Spleen (tissue), 11 donors: ENCODE measurements around the gene RBMS3. TPM values are rescaled to one million over a fixed set of nuclear protein-coding genes. Genes with fewer than 3 reads are reported as not detected.

ENCODE experiments used
- DNase-seq: peaks from one replicate; pipeline ENCODE4 v3.0.0-alpha.2; 2020
- H3K27ac ChIP-seq, 8 donors: fragments of 200-600 bp; sonication (generic) in 7 of 8; 1 replicate in 4 of 8; 2 replicates in 4 of 8; pipeline versions ENCODE4 v1.5.0 to v1.8.0; 2016 to 2021; ENCODE audit warnings: inconsistent platforms in 4 of 8, mild to moderate bottlenecking in 4 of 8, moderate library complexity in 1 of 8
- H3K27me3 ChIP-seq, 7 donors: fragments of 200-600 bp; sonication (generic) in 6 of 7; replicated peaks in 1 of 7; 1 replicate in 4 of 7; 2 replicates in 3 of 7; pipeline versions ENCODE4 v1.5.0 to v1.8.0; 2016 to 2021; ENCODE audit warnings: inconsistent platforms in 3 of 7, mild to moderate bottlenecking in 1 of 7
- H3K36me3 ChIP-seq, 6 donors: fragments of 200-600 bp; sonication (generic) in 5 of 6; 1 replicate in 4 of 6; 2 replicates in 2 of 6; pipeline versions ENCODE4 v1.5.0 to v1.8.0; 2016 to 2021; ENCODE audit warnings: inconsistent platforms in 2 of 6
- H3K4me1 ChIP-seq, 6 donors: fragments of 200-600 bp; sonication (generic) in 5 of 6; 1 replicate in 3 of 6; 2 replicates in 3 of 6; pipeline versions ENCODE4 v1.5.0 to v1.8.0; 2016 to 2021; ENCODE audit warnings: inconsistent platforms in 3 of 6
- H3K4me3 ChIP-seq, 8 donors: fragments of 200-600 bp; sonication (generic) in 7 of 8; 1 replicate in 4 of 8; 2 replicates in 4 of 8; pipeline versions ENCODE4 v1.5.0 to v1.8.0; 2016 to 2021; ENCODE audit warnings: inconsistent platforms in 4 of 8, mild to moderate bottlenecking in 4 of 8, moderate library complexity in 2 of 8
- H3K9me3 ChIP-seq, 8 donors: fragments of 200-600 bp; sonication (generic) in 7 of 8; 1 replicate in 4 of 8; 2 replicates in 4 of 8; pipeline versions ENCODE4 v1.5.0 to v1.8.0; 2016 to 2021; ENCODE audit warnings: inconsistent platforms in 4 of 8
- POLR2A ChIP-seq, 3 donors: fragments of 450-650 bp; IDR thresholded peaks; one replicate each; pipeline ENCODE4 v1.5.1; 2017; ENCODE audit warnings: antibody characterized with exemption in 3 of 3, mild to moderate bottlenecking in 1 of 3
- POLR2AphosphoS5 ChIP-seq, 3 donors: sonication (generic); formaldehyde crosslinking; IDR thresholded peaks; one replicate each; pipeline ENCODE4 v1.5.1; 2017; ENCODE audit warnings: antibody characterized with exemption in 3 of 3
- WGBS, 5 donors: extraction: QIAGEN DNeasy Blood & Tissue Kit in 3 of 5; methylation state at CpG; one replicate each; pipeline versions ENCODE4 v1.1.5 to v1.1.7; 2013 to 2018; 5-methylcytosine and 5-hydroxymethylcytosine counted together
- intact Hi-C: fragments of 100-400 bp; cut with DNase I; formaldehyde crosslinking; loops from one replicate; pipeline ENCODE4 v1.15.0; 2023; ENCODE audit warnings: low total_unique reads
- polyA plus RNA-seq, 3 donors: library from polyadenylated mRNA; stranded (reverse); fragments of 200-250 nt; gene quantifications; one replicate each; pipeline ENCODE4 v1.2.1, GENCODE V29; 2013
- total RNA-seq, 7 donors: library from RNA; depleted of rRNA in 3 of 7; stranded (reverse); fragments of >200 nt in 3 of 7; fragmentation: NEBNext Ultra II Directional in 4 of 7; extraction: Animal tissue kit (Norgen Biotek cat#: 25700) in 4 of 7; gene quantifications; one replicate each; pipeline versions ENCODE4 v1.1.0 to v1.2.1, GENCODE V29; 2016 to 2021
- TF ChIP-seq, protein P1 (sequence below), 11 experiments: fragments of 200-600 bp in 7 of 11; fragments of 450-650 bp in 4 of 11; sonication (generic) in 4 of 11; IDR thresholded peaks in 8 of 11; conservative IDR thresholded peaks in 3 of 11; 1 replicate in 7 of 11; 2 replicates in 4 of 11; pipeline versions ENCODE4 v1.4.0 to v1.8.0; 2016 to 2021; ENCODE audit warnings: antibody characterized with exemption in 11 of 11, inconsistent platforms in 4 of 11, mild to moderate bottlenecking in 1 of 11
- donor health status: healthy with polysubstance abuse.
- donor health status: DM: no; HTN: no; CAD: no; lungs with moderate emphysema.
- donor health status: DM: no; HTN: no; CAD: no.
- donor health status: Bipolar disorder and iron deficiency.
- donor health status: healthy.
- donor health status: DM: no; HTN: no; CAD: no.
- donor health status: DM: yes; HTN: yes; CAD: no.

Gene RBMS3
- total and polyA plus RNA-seq, 10 donors = 2.6 to 81.9 (median 52.5) TPM

DNA sequence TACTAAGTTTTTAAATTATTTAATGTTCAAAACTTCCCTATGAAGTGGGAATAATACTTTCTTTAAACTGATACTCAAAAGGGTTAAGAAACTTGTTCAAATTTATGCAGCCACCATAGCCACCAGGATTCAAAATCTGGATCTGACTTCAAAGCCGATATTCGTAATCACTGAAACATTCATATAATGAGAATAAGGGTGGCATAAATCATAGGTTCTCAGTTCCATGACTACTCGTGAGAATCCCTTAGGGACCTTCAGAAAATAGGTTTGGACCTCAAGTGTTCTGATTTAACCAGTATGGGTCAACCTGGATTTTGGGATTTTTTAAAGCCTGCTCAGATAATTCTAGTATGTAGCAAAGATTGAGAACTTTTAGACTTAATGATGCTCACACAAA is 160.6 kb downstream of the RBMS3 start:
- H3K27ac ChIP-seq = no peak overlapping the region
- 86 to 96% (median 90%) methylated on average over 3 of the region's 3 CpGs for WGBS, 5 donors

GRCh38 chr3:29447946-29448627 is 167.2 kb downstream of the RBMS3 start:
- Histone ChIP-seq H3K4me3 (no peak overlapping the region), H3K36me3 (no peaks in the 10 kb centered on the region), H3K9me3 (peaks cover 0 to 6% (median 2%) of the 10 kb centered on the region in 8 donors), H3K27me3 (no peaks in the 10 kb centered on the region), H3K4me1 (peaks cover 0 to 5% (median 0%) of the 10 kb centered on the region in 6 donors), H3K27ac (no peak overlapping the region)
- intact Hi-C loops = no loop called here
- DNase-seq = no peak
- 86 to 93% (median 89%) methylated on average over 9 of the region's 9 CpGs for WGBS, 5 donors
- TF ChIP-seq POLR2A (IDR thresholded peaks at IDR 0.05) (no peak), POLR2AphosphoS5 (IDR thresholded peaks at IDR 0.05) (no peak)
- TF ChIP-seq, protein P1, sequence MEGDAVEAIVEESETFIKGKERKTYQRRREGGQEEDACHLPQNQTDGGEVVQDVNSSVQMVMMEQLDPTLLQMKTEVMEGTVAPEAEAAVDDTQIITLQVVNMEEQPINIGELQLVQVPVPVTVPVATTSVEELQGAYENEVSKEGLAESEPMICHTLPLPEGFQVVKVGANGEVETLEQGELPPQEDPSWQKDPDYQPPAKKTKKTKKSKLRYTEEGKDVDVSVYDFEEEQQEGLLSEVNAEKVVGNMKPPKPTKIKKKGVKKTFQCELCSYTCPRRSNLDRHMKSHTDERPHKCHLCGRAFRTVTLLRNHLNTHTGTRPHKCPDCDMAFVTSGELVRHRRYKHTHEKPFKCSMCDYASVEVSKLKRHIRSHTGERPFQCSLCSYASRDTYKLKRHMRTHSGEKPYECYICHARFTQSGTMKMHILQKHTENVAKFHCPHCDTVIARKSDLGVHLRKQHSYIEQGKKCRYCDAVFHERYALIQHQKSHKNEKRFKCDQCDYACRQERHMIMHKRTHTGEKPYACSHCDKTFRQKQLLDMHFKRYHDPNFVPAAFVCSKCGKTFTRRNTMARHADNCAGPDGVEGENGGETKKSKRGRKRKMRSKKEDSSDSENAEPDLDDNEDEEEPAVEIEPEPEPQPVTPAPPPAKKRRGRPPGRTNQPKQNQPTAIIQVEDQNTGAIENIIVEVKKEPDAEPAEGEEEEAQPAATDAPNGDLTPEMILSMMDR (IDR thresholded peaks at IDR 0.05 in 8 of 11, conservative IDR thresholded peaks at IDR 0.05 in 3 of 11) = no peak

More for the DNA sequence above, 160.6 kb downstream of the RBMS3 start:
- peaks cover 0 to 6% (median 0%) of the 10 kb centered on the region in 6 donors for H3K4me1 ChIP-seq
- H3K36me3 ChIP-seq = no peaks in the 10 kb centered on the region
- TF ChIP-seq POLR2AphosphoS5 (IDR thresholded peaks at IDR 0.05) (no peak), POLR2A (IDR thresholded peaks at IDR 0.05) (no peak)
- TF ChIP-seq, protein P1 (IDR thresholded peaks at IDR 0.05 in 8 of 11, conservative IDR thresholded peaks at IDR 0.05 in 3 of 11) = no peak
- no peak overlapping the region for H3K4me3 ChIP-seq
- intact Hi-C loops = no loop called here
- H3K27me3 ChIP-seq = no peaks in the 10 kb centered on the region
- DNase-seq = no peak
- peaks cover 0 to 6% (median 2%) of the 10 kb centered on the region in 8 donors for H3K9me3 ChIP-seq

GRCh38 chr3:29451920-29452319 is 171.0 kb downstream of the RBMS3 start:
- no peak for DNase-seq
- no peaks in the 10 kb centered on the region for H3K27me3 ChIP-seq
- H3K4me3 ChIP-seq = no peak overlapping the region
- H3K27ac ChIP-seq = no peak overlapping the region
- 56 to 79% (median 66%) methylated on average over 3 of the region's 3 CpGs for WGBS, 5 donors
- peaks cover 0 to 11% (median 0%) of the 10 kb centered on the region in 6 donors for H3K4me1 ChIP-seq
- H3K36me3 ChIP-seq = no peaks in the 10 kb centered on the region
- no peaks in the 10 kb centered on the region for H3K9me3 ChIP-seq
- intact Hi-C loops = no loop called here
- TF ChIP-seq POLR2A (IDR thresholded peaks at IDR 0.05) (no peak), POLR2AphosphoS5 (IDR thresholded peaks at IDR 0.05) (no peak)
- TF ChIP-seq, protein P1 (IDR thresholded peaks at IDR 0.05 in 8 of 11, conservative IDR thresholded peaks at IDR 0.05 in 3 of 11) = no peak

DNA sequence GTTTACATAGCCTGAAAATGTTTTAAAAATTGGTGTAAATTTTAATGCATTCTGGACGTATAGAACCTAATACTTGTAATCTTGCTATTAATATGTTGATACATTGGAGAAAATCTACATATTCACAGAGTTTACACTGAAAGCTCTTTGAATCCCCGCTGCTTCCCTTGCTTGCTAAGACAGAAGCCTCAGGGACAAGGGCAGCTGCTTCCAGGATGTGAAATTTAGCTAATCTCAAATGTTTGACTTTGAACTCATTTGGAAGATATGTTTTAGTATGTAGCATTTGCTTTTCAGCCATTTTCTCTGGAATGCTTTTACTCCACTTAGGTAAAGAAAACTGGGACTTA is 172.0 kb downstream of the RBMS3 start:
- H3K27ac ChIP-seq = no peak overlapping the region
- no peaks in the 10 kb centered on the region for H3K36me3 ChIP-seq
- no peak for DNase-seq
- H3K27me3 ChIP-seq = no peaks in the 10 kb centered on the region
- H3K4me3 ChIP-seq = no peak overlapping the region
- peaks cover 0 to 11% (median 0%) of the 10 kb centered on the region in 6 donors for H3K4me1 ChIP-seq
- no peak for TF ChIP-seq POLR2AphosphoS5 (IDR thresholded peaks at IDR 0.05)
- TF ChIP-seq, protein P1 (IDR thresholded peaks at IDR 0.05 in 8 of 11, conservative IDR thresholded peaks at IDR 0.05 in 3 of 11) = no peak
- no peak for TF ChIP-seq POLR2A (IDR thresholded peaks at IDR 0.05)
- 53 to 95% (median 83%) methylated on average over 2 of the region's 2 CpGs for WGBS, 5 donors
- intact Hi-C loops = no loop called here
- no peaks in the 10 kb centered on the region for H3K9me3 ChIP-seq
